ENCODE results near the gene DLGAP1.

The DLGAP1 gene

DNA sequence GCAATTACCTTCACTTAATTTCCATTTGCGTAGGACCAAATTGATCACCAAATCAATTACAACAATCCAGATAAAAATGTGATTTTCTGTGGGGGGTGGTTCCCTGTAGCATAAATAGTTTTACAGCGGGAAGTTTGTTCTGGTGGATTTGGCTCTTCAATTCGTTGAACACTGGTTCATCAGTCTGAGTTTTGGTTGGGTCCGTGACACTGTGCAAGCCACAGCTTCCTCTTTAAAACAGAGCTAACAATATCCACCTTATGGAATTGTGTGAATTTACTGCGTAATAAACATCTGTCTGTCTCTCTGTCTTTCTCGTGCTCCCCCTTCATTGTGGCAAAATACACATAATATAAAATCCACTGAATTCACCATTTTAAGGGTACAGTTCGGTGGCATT lies 694.4 kb downstream of the DLGAP1 start:
- H2AFZ ChIP-seq (ENCODE audit: low read depth, low read length): no peak overlapping the region
- no peaks in the 10 kb centered on the region for H3K4me1 ChIP-seq (ENCODE audit: low read length)
- H3K4me3 ChIP-seq (ENCODE audit: low read length): no peak overlapping the region
- no peak overlapping the region for H3K4me2 ChIP-seq (ENCODE audit: low read length)
- H3K36me3 ChIP-seq (replicated peaks; ENCODE audit: low read depth, low read length): no peaks in the 10 kb centered on the region
- no peaks in the 10 kb centered on the region for H4K20me1 ChIP-seq (ENCODE audit: insufficient read depth, low read length)
- no peaks in the 10 kb centered on the region for H3K79me2 ChIP-seq (ENCODE audit: low read length)
- no peak overlapping the region for H3K9ac ChIP-seq (ENCODE audit: low read length)
- H3K27me3 ChIP-seq (ENCODE audit: low read depth, low read length): peaks cover 14% of the 10 kb centered on the region
- no peaks in the 10 kb centered on the region; the same call in 1 of the 2 replicates for H3K9me3 ChIP-seq (ENCODE audit: insufficient read depth, low read length)
- TF ChIP-seq EZH2phosphoT487 (IDR thresholded peaks at IDR 0.05; ENCODE audit: low read depth): no peak
- TF ChIP-seq, protein P1, sequence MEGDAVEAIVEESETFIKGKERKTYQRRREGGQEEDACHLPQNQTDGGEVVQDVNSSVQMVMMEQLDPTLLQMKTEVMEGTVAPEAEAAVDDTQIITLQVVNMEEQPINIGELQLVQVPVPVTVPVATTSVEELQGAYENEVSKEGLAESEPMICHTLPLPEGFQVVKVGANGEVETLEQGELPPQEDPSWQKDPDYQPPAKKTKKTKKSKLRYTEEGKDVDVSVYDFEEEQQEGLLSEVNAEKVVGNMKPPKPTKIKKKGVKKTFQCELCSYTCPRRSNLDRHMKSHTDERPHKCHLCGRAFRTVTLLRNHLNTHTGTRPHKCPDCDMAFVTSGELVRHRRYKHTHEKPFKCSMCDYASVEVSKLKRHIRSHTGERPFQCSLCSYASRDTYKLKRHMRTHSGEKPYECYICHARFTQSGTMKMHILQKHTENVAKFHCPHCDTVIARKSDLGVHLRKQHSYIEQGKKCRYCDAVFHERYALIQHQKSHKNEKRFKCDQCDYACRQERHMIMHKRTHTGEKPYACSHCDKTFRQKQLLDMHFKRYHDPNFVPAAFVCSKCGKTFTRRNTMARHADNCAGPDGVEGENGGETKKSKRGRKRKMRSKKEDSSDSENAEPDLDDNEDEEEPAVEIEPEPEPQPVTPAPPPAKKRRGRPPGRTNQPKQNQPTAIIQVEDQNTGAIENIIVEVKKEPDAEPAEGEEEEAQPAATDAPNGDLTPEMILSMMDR (IDR thresholded peaks at IDR 0.05; ENCODE audit: low read depth, low read length): no peak
- H3K27ac ChIP-seq (ENCODE audit: low read length): no peak overlapping the region

DNA sequence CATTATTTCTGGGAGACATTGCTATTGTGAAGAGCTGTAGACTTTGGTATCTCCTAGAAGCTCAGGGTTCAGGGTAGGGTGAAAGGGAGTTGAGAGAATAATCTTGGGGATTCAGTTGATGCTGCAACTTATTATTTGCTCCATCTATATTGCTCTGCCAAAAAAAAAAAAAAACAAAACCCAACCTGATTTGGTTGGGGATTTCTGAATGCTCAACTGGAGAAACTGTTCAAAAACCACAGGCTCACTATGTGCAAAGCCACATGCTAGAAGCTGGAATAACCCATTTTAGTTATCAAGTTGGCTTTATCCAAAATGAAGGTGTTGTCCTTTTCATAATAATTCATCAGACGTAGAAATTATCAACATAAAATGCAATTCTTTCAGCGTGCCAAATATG lies 696.0 kb downstream of the DLGAP1 start:
- Histone ChIP-seq H3K4me2 (ENCODE audit: low read length) (no peak overlapping the region), H2AFZ (ENCODE audit: low read depth, low read length) (no peak overlapping the region), H4K20me1 (ENCODE audit: insufficient read depth, low read length) (no peaks in the 10 kb centered on the region), H3K4me3 (ENCODE audit: low read length) (no peak overlapping the region), H3K9me3 (ENCODE audit: insufficient read depth, low read length) (no peaks in the 10 kb centered on the region), H3K4me1 (ENCODE audit: low read length) (no peaks in the 10 kb centered on the region), H3K79me2 (ENCODE audit: low read length) (no peaks in the 10 kb centered on the region), H3K27ac (ENCODE audit: low read length) (no peak overlapping the region), H3K9ac (ENCODE audit: low read length) (no peak overlapping the region), H3K27me3 (ENCODE audit: low read depth, low read length) (peaks cover 14% of the 10 kb centered on the region), H3K36me3 (replicated peaks; ENCODE audit: low read depth, low read length) (no peaks in the 10 kb centered on the region)
- TF ChIP-seq, protein P1 (IDR thresholded peaks at IDR 0.05; ENCODE audit: low read depth, low read length): no peak

DNA sequence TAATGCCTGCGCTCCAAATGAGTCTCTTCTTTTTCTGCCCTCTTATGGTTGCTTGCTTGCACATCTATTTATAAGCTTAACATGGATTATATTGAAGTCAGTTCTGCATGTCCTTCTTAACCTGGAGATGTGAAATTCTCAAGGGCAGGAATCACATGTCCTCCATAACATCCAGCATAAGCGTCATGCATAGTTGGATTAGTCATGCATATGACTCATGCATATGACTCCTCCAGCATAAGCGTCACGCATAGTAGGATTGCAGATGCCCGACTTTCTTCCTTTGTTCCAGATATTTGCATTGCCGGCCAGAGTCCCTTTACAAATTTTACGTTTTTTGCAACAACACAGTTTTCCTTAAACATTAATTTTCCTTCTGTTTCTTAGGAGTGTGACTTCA lies 696.6 kb downstream of the DLGAP1 start:
- Histone ChIP-seq H3K27me3 (ENCODE audit: low read depth, low read length) (peaks cover 14% of the 10 kb centered on the region), H2AFZ (ENCODE audit: low read depth, low read length) (no peak overlapping the region), H3K4me2 (ENCODE audit: low read length) (no peak overlapping the region)

DNA sequence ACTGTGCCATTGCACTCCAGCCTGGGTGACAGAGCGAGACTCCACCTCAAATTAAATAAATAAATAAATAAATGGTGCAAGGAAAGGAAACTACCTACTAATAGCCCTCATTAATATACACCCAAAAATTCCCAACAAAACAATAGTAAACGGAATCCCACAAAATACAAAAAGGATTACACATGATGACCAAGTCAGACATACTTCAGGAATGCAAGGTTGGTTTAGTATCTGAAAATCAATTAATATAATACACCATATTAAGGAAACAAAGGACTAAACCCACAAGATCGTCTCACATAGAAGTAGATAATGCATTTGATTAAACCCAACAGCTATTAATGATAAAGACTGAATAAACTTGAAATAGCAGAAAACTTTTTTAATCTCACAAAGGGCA lies 697.7 kb downstream of the DLGAP1 start:
- H3K4me3 ChIP-seq (ENCODE audit: low read length): no peak overlapping the region
- no peaks in the 10 kb centered on the region for H3K36me3 ChIP-seq (replicated peaks; ENCODE audit: low read depth, low read length)
- H3K9me3 ChIP-seq (ENCODE audit: insufficient read depth, low read length): no peaks in the 10 kb centered on the region
- H3K4me1 ChIP-seq (ENCODE audit: low read length): no peaks in the 10 kb centered on the region
- H3K4me2 ChIP-seq (ENCODE audit: low read length): no peak overlapping the region
- TF ChIP-seq, protein P1 (IDR thresholded peaks at IDR 0.05; ENCODE audit: low read depth, low read length): no peak
- no peak for TF ChIP-seq EZH2phosphoT487 (IDR thresholded peaks at IDR 0.05; ENCODE audit: low read depth)
- H4K20me1 ChIP-seq (ENCODE audit: insufficient read depth, low read length): no peaks in the 10 kb centered on the region
- H3K79me2 ChIP-seq (ENCODE audit: low read length): no peaks in the 10 kb centered on the region
- no peak overlapping the region for H3K9ac ChIP-seq (ENCODE audit: low read length)
- H2AFZ ChIP-seq (ENCODE audit: low read depth, low read length): no peak overlapping the region
- peaks cover 9% of the 10 kb centered on the region for H3K27me3 ChIP-seq (ENCODE audit: low read depth, low read length)
- H3K27ac ChIP-seq (ENCODE audit: low read length): no peak overlapping the region

More for the DNA sequence above, 696.6 kb downstream of the DLGAP1 start:
- Histone ChIP-seq H3K9me3 (ENCODE audit: insufficient read depth, low read length) (no peaks in the 10 kb centered on the region), H3K27ac (ENCODE audit: low read length) (no peak overlapping the region), H3K36me3 (replicated peaks; ENCODE audit: low read depth, low read length) (no peaks in the 10 kb centered on the region), H3K9ac (ENCODE audit: low read length) (no peak overlapping the region), H3K4me1 (ENCODE audit: low read length) (no peaks in the 10 kb centered on the region), H3K4me3 (ENCODE audit: low read length) (no peak overlapping the region), H3K79me2 (ENCODE audit: low read length) (no peaks in the 10 kb centered on the region), H4K20me1 (ENCODE audit: insufficient read depth, low read length) (no peaks in the 10 kb centered on the region)
- TF ChIP-seq, protein P1 (IDR thresholded peaks at IDR 0.05; ENCODE audit: low read depth, low read length): no peak
- no peak for TF ChIP-seq EZH2phosphoT487 (IDR thresholded peaks at IDR 0.05; ENCODE audit: low read depth)
